H1 (cell line): ENCODE measurements around the gene TACC2. TPM values are rescaled to one million over a fixed set of nuclear protein-coding genes. Genes with fewer than 3 reads are reported as not detected.

Experiments
- CTCF ChIA-PET: fragments of 300-600 bp; sonication (Branson Sonifier 250); formaldehyde crosslinking; loops from one replicate; lab custom pipeline; 2021; ENCODE audit not compliant: partially characterized antibody; lab: Charles Lee
- POLR2A ChIA-PET: fragments of 300-600 bp; sonication (Branson Sonifier 250); formaldehyde crosslinking; loops from one replicate; lab custom pipeline; 2021; ENCODE audit warnings: inconsistent platforms; ENCODE audit not compliant: partially characterized antibody; lab: Charles Lee
- DNase-seq, 2 experiments: peaks; one replicate each; pipeline versions ENCODE4 v3.0.0 to v3.0.0-alpha.2; 2010 to 2022; ENCODE audit warnings: low spot score in 2 of 2, low read depth in 1 of 2, mixed read lengths in 1 of 2
- FAIRE-seq: peaks from 2 replicates; lab custom pipeline; 2011; peaks lifted over from hg19 to GRCh38; lab: Jason Lieb, UNC
- H2AFZ ChIP-seq: 2 replicates; pipeline ENCODE4 v1.8.1; 2012; ENCODE audit warnings: low read length, inconsistent platforms
- H2AK5ac ChIP-seq: 2 replicates; pipeline ENCODE4 v1.6.1; 2013; ENCODE audit warnings: low read depth, low read length
- H2BK120ac ChIP-seq: replicated peaks from 2 replicates; pipeline ENCODE3; 2013; ENCODE audit warnings: low read depth, low read length, inconsistent platforms
- H2BK12ac ChIP-seq: 2 replicates; pipeline ENCODE4 v1.6.1; 2013; ENCODE audit warnings: low read depth, low read length
- H2BK15ac ChIP-seq: 2 replicates; pipeline ENCODE4 v1.6.1; 2013; ENCODE audit warnings: low read length
- H2BK20ac ChIP-seq: 2 replicates; pipeline ENCODE4 v1.6.1; 2013; ENCODE audit warnings: low read length
- H2BK5ac ChIP-seq: 2 replicates; pipeline ENCODE4 v1.6.1; 2013; ENCODE audit warnings: low read depth, low read length
- H3K14ac ChIP-seq: 2 replicates; pipeline ENCODE4 v1.6.1; 2013; ENCODE audit warnings: inconsistent platforms; ENCODE audit not compliant: insufficient read length
- H3K18ac ChIP-seq: 2 replicates; pipeline ENCODE4 v1.6.1; 2013; ENCODE audit warnings: low read length; ENCODE audit errors: extremely low read depth
- H3K23ac ChIP-seq: 2 replicates; pipeline ENCODE4 v1.6.1; 2013; ENCODE audit warnings: inconsistent platforms; ENCODE audit not compliant: insufficient read length
- H3K23me2 ChIP-seq: 2 replicates; pipeline ENCODE4 v1.6.1; 2013; ENCODE audit warnings: low read depth, low read length
- H3K27ac ChIP-seq: 2 replicates; pipeline ENCODE4 v1.6.1; 2011; ENCODE audit warnings: low read depth, low read length, inconsistent platforms
- H3K27me3 ChIP-seq, 4 experiments: replicated peaks in 1 of 4; 1 replicate in 1 of 4; 2 replicates in 3 of 4; pipeline versions ENCODE4 v1.6.1 to v1.8.1; 2011 to 2013; ENCODE audit warnings: low read length in 3 of 4, mild to moderate bottlenecking in 3 of 4, inconsistent platforms in 2 of 4, mixed read lengths in 2 of 4, moderate library complexity in 1 of 4; ENCODE audit not compliant: control insufficient read depth in 3 of 4, insufficient read depth in 3 of 4; ENCODE audit errors: extremely low read depth in 1 of 4
- H3K36me3 ChIP-seq, 4 experiments: 2 replicates each; pipeline versions ENCODE4 v1.6.1 to v1.8.1; 2011 to 2013; ENCODE audit warnings: mild to moderate bottlenecking in 4 of 4, low read length in 3 of 4, moderate library complexity in 2 of 4, control low read depth in 1 of 4, inconsistent platforms in 1 of 4; ENCODE audit not compliant: insufficient read depth in 4 of 4, control insufficient read depth in 2 of 4
- H3K4ac ChIP-seq: replicated peaks from 2 replicates; pipeline ENCODE3; 2013; ENCODE audit warnings: low read length, low read depth, mixed read lengths, inconsistent platforms; ENCODE audit not compliant: insufficient read length
- H3K4me1 ChIP-seq, 4 experiments: replicated peaks in 1 of 4; 1 replicate in 1 of 4; 2 replicates in 3 of 4; pipeline versions ENCODE4 v1.6.1 to v1.8.1; 2011 to 2013; ENCODE audit warnings: low read length in 3 of 4, inconsistent platforms in 2 of 4, mixed read lengths in 1 of 4; ENCODE audit not compliant: insufficient read depth in 4 of 4, control insufficient read depth in 3 of 4
- H3K4me2 ChIP-seq, 2 experiments: 2 replicates each; pipeline versions ENCODE4 v1.6.1 to v1.8.1; 2011 to 2013; ENCODE audit warnings: low read depth in 2 of 2, low read length in 2 of 2, control low read depth in 1 of 2, inconsistent platforms in 1 of 2, mild to moderate bottlenecking in 1 of 2; ENCODE audit not compliant: insufficient read depth in 1 of 2
- H3K4me3 ChIP-seq, 4 experiments: fragments of 200-600, 300-600 bp in 1 of 4; sonication (generic), shearing (Covaris generic), sonication (Bioruptor Twin) in 1 of 4; 2 replicates each; pipeline versions ENCODE4 v1.5.1 to v1.8.1; 2011 to 2016; ENCODE audit warnings: low read length in 4 of 4, low read depth in 3 of 4, control low read depth in 2 of 4, inconsistent platforms in 2 of 4, mild to moderate bottlenecking in 2 of 4, mixed read lengths in 1 of 4, moderate library complexity in 1 of 4; ENCODE audit not compliant: insufficient read depth in 2 of 4; ENCODE audit errors: extremely low read depth in 1 of 4
- H3K56ac ChIP-seq: replicated peaks from 2 replicates; pipeline ENCODE3; 2013; ENCODE audit warnings: low read depth, mild to moderate bottlenecking, mixed read lengths, low read length, inconsistent platforms; ENCODE audit not compliant: insufficient read length
- H3K79me1 ChIP-seq: 2 replicates; pipeline ENCODE4 v1.6.1; 2013; ENCODE audit warnings: low read depth, low read length, control low read depth
- H3K79me2 ChIP-seq, 2 experiments: 2 replicates each; pipeline versions ENCODE4 v1.6.1 to v1.8.1; 2012 to 2013; ENCODE audit warnings: low read length in 2 of 2, mild to moderate bottlenecking in 2 of 2, inconsistent platforms in 1 of 2; ENCODE audit not compliant: insufficient read depth in 2 of 2, control insufficient read depth in 1 of 2
- H3K9ac ChIP-seq, 4 experiments: replicated peaks in 1 of 4; 1 replicate in 1 of 4; 2 replicates in 3 of 4; pipeline versions ENCODE4 v1.6.1 to v1.8.1; 2011 to 2013; ENCODE audit warnings: low read depth in 3 of 4, low read length in 3 of 4, control low read depth in 2 of 4, mild to moderate bottlenecking in 2 of 4, moderate library complexity in 2 of 4, inconsistent platforms in 1 of 4; ENCODE audit errors: extremely low read depth in 1 of 4
- H3K9me3 ChIP-seq, 2 experiments: 2 replicates each; pipeline versions ENCODE4 v1.6.1 to v1.8.1; 2012 to 2013; ENCODE audit warnings: mild to moderate bottlenecking in 2 of 2, moderate library complexity in 2 of 2, control low read depth in 1 of 2, inconsistent platforms in 1 of 2, low read depth in 1 of 2, low read length in 1 of 2, mixed read lengths in 1 of 2; ENCODE audit not compliant: insufficient read depth in 2 of 2
- H4K20me1 ChIP-seq, 2 experiments: replicated peaks in 1 of 2; 2 replicates each; pipeline versions ENCODE3 to v1.8.1; 2011 to 2013; ENCODE audit warnings: inconsistent platforms in 2 of 2, low read length in 2 of 2, mild to moderate bottlenecking in 1 of 2; ENCODE audit not compliant: insufficient read depth in 2 of 2, control insufficient read depth in 1 of 2
- H4K5ac ChIP-seq: 2 replicates; pipeline ENCODE4 v1.6.1; 2013; ENCODE audit warnings: low read length, low read depth, mixed read lengths, inconsistent platforms; ENCODE audit not compliant: insufficient read length
- H4K8ac ChIP-seq: 2 replicates; pipeline ENCODE4 v1.8.0; 2013; ENCODE audit warnings: mild to moderate bottlenecking, moderate library complexity, low read length, inconsistent platforms; ENCODE audit not compliant: insufficient read depth; ENCODE audit errors: extremely low read depth
- H4K91ac ChIP-seq: replicated peaks from 2 replicates; pipeline ENCODE3; 2013; ENCODE audit warnings: low read length, mixed read lengths, inconsistent platforms; ENCODE audit not compliant: insufficient read length
- ASH2L ChIP-seq: fragments of 200-600, 300-600 bp; sonication (generic); IDR thresholded peaks from one replicate; pipeline ENCODE4 v1.7.1; 2017; ENCODE audit warnings: low read length
- CBX8 ChIP-seq: fragments of 300-800, 300-1000 bp; sonication (generic); IDR thresholded peaks from 2 replicates; pipeline ENCODE4 v1.7.1; 2016; ENCODE audit warnings: low read depth, low read length, borderline replicate concordance
- JUN ChIP-seq: IDR thresholded peaks from 2 replicates; pipeline ENCODE4 v1.6.1; 2011; ENCODE audit warnings: low read depth, mild to moderate bottlenecking, improper control_type of control experiment, low read length
- POU5F1 ChIP-seq: IDR thresholded peaks from 2 replicates; pipeline ENCODE4 v1.6.1; 2011; ENCODE audit warnings: low read depth, mild to moderate bottlenecking, low read length, moderate library complexity
- SIX5 ChIP-seq: IDR thresholded peaks from 2 replicates; pipeline ENCODE4 v1.6.1; 2011; ENCODE audit warnings: mild to moderate bottlenecking, low read depth, low read length
- TAF7 ChIP-seq: optimal IDR thresholded peaks from 2 replicates; pipeline ENCODE3; 2011; ENCODE audit warnings: low read depth, mild to moderate bottlenecking, inconsistent platforms, low read length, moderate library complexity, borderline replicate concordance
- WGBS, 2 experiments: shearing (Covaris generic) in 1 of 2; methylation state at CpG; one replicate each; pipeline versions ENCODE4 v1.1.6 to v1.1.7; 2013 to 2015; ENCODE audit warnings: low lambda C conversion rate in 2 of 2, mixed read lengths in 2 of 2, inconsistent platforms in 1 of 2, low coverage in 1 of 2, missing lambda C conversion rate in 1 of 2; ENCODE audit not compliant: insufficient replicate concordance in 2 of 2, insufficient coverage in 1 of 2, insufficient read length in 1 of 2; ENCODE audit errors: extremely low coverage in 1 of 2, missing lambda C conversion rate in 1 of 2; 5-methylcytosine and 5-hydroxymethylcytosine counted together
- polyA plus RNA-seq, 7 experiments: library from polyadenylated mRNA; depleted of rRNA in 3 of 7; stranded (reverse) in 5 of 7; unstranded in 2 of 7; fragments of >200 nt in 5 of 7; fragments of 200-250 nt in 2 of 7; gene quantifications; 1 replicate in 5 of 7; 2 replicates in 1 of 7; 4 replicates in 1 of 7; pipeline versions ENCODE4 v1.2.1 to v1.2.3, GENCODE V29; 2011 to 2013; ENCODE audit warnings: missing spikeins in 2 of 7, mixed read lengths in 2 of 7
- total RNA-seq: library from RNA; stranded (reverse); fragmentation: NEBNext Ultra II Directional; extraction: Animal tissue kit (Norgen Biotek cat#: 25700); gene quantifications from 2 replicates; pipeline ENCODE4 v1.2.1, GENCODE V29; 2021

The TACC2 gene
- total and polyA plus RNA-seq, 2 of the 8 experiments (the other 6 are each of a cell fraction or from before 2014, with no cell fraction given), result 21.2 to 46.6 TPM

- Histone ChIP-seq H3K4me3 (no peak overlapping the region), H2BK12ac (no peak overlapping the region), H3K23me2 (no peaks in the 10 kb centered on the region), H3K36me3 (peaks cover 0 to 45% (median 8%) of the 10 kb centered on the region in 4 experiments; a peak in 5 of 8 replicates), H3K27me3 (no peaks in the 10 kb centered on the region), H3K27ac (no peak overlapping the region), H4K91ac (no peak overlapping the region), H4K5ac (no peak overlapping the region), H2BK120ac (no peak overlapping the region), H3K4ac (no peak overlapping the region), H3K79me2 (no peaks in the 10 kb centered on the region), H4K8ac (no peak overlapping the region), H2AFZ (no peak overlapping the region), H2BK20ac (no peak overlapping the region), H3K9ac (no peak overlapping the region), H3K79me1 (no peaks in the 10 kb centered on the region), H3K56ac (no peak overlapping the region), H2BK5ac (no peak overlapping the region), H3K9me3 (no peaks in the 10 kb centered on the region), H2AK5ac (no peak overlapping the region), H2BK15ac (no peak overlapping the region), H4K20me1 (no peaks in the 10 kb centered on the region), H3K23ac (no peak overlapping the region), H3K18ac (no peak overlapping the region), H3K4me1 (peaks cover 0 to 4% (median under 1%) of the 10 kb centered on the region in 4 experiments; a peak in 3 of 7 replicates), H3K14ac (no peak overlapping the region), H3K4me2 (peak overlapping the region in 1 of 2 experiments; percentile 10; a peak in 1 of 4 replicates)
- CTCF ChIA-PET, result interaction anchor here (0.6 to 0.7 kb wide), 2 partner anchors 10 to 1036 kb away, joined by 3 read pairs; no protein-coding TSS in a partner anchor
- POLR2A ChIA-PET, result interaction anchor here (0.7 to 1.4 kb wide), 5 partner anchors 9 to 145 kb away, joined by 3 to 6 read pairs (median 4); partner anchors contain the start of gene ATE1
- 70% methylated on average over 3 of the region's 3 CpGs; no CpG with 5 or more reads in 1 of the 2 experiments for WGBS, 2 experiments
- DNase-seq (no peak), FAIRE-seq (no peak)
- no peak for TF ChIP-seq POU5F1
- no peak for TF ChIP-seq JUN
- no peak for TF ChIP-seq CBX8
- no peak for TF ChIP-seq TAF7
- no peak for TF ChIP-seq ASH2L
- TF ChIP-seq SIX5, result no peak
Measured at GRCh38 chr10:121959671-121960070, 29.3 kb upstream of the TACC2 start.
